Smooth muscle cell (in vitro differentiated cells): ENCODE results near the gene IQCN. TPM values are rescaled to one million over a fixed set of nuclear protein-coding genes. Genes with fewer than 3 reads are reported as not detected.

Experiments used
- DNase-seq: peaks from one replicate; lab custom pipeline; 2025; ENCODE audit not compliant: unreplicated experiment; lab: John Stamatoyannopoulos, UW
- H2AFZ ChIP-seq: fragments of 200-600 bp; sonication (generic); 2 replicates; pipeline ENCODE4 v1.6.0; 2016; ENCODE audit warnings: antibody characterized with exemption, low read depth, mild to moderate bottlenecking
- H3F3A ChIP-seq: fragments of 200-600 bp; sonication (generic); 2 replicates; pipeline ENCODE4 v1.6.0; 2017; ENCODE audit warnings: antibody characterized with exemption, low read depth
- H3K27ac ChIP-seq: fragments of 200-600 bp; sonication (generic); 2 replicates; pipeline ENCODE4 v1.5.1; 2016; ENCODE audit warnings: low read depth, mild to moderate bottlenecking
- H3K27me3 ChIP-seq: fragments of 200-600 bp; sonication (generic); 2 replicates; pipeline ENCODE4 v1.6.1; 2016; ENCODE audit warnings: low read depth, mild to moderate bottlenecking
- H3K36me3 ChIP-seq: fragments of 200-600 bp; sonication (generic); 2 replicates; pipeline ENCODE4 v1.5.1; 2016; ENCODE audit warnings: low read depth
- H3K4me1 ChIP-seq: fragments of 200-600 bp; sonication (generic); 2 replicates; pipeline ENCODE4 v1.5.1; 2016; ENCODE audit warnings: low read depth
- H3K4me2 ChIP-seq: fragments of 200-600 bp; sonication (generic); 2 replicates; pipeline ENCODE4 v1.6.0; 2016; ENCODE audit warnings: mild to moderate bottlenecking
- H3K4me3 ChIP-seq: fragments of 200-600 bp; sonication (generic); 2 replicates; pipeline ENCODE4 v1.5.1; 2016; ENCODE audit warnings: mild to moderate bottlenecking
- H3K79me2 ChIP-seq: fragments of 200-600 bp; sonication (generic); 2 replicates; pipeline ENCODE4 v1.6.0; 2016; ENCODE audit warnings: low read depth, mild to moderate bottlenecking
- H3K9ac ChIP-seq: fragments of 200-600 bp; sonication (generic); 2 replicates; pipeline ENCODE4 v1.6.0; 2016; ENCODE audit warnings: low read depth
- H3K9me3 ChIP-seq: fragments of 200-600 bp; sonication (generic); replicated peaks from 2 replicates; pipeline ENCODE4 v1.5.1; 2016; ENCODE audit warnings: low read depth
- H4K20me1 ChIP-seq: fragments of 200-600 bp; sonication (generic); 2 replicates; pipeline ENCODE4 v1.6.0; 2016; ENCODE audit warnings: low read depth
- CTCF ChIP-seq: fragments of 200-600 bp; sonication (generic); IDR thresholded peaks from 2 replicates; pipeline ENCODE4 v1.5.1; 2017; ENCODE audit warnings: borderline replicate concordance, mild to moderate bottlenecking, antibody characterized with exemption; ENCODE audit not compliant: insufficient read depth, poor library complexity, severe bottlenecking
- WGBS: methylation state at CpG from one replicate; pipeline ENCODE4 v1.1.7; 2016; ENCODE audit warnings: low lambda C conversion rate; 5-methylcytosine and 5-hydroxymethylcytosine counted together
- polyA plus RNA-seq: library from polyadenylated mRNA; unstranded; fragments of >200 nt; fragmentation: Nextera tagmentation; extraction: Ambion mirVana; gene quantifications from 2 replicates; pipeline ENCODE4 v1.2.1, GENCODE V29; 2016
- total RNA-seq: library from RNA; depleted of rRNA; stranded (reverse); fragments of >200 nt; gene quantifications from 2 replicates; pipeline ENCODE4 v1.2.3, GENCODE V29; 2014

The IQCN gene
- total and polyA plus RNA-seq, 2 experiments from 2014 or later: 2.5 to 4.9 TPM

- no peak for DNase-seq
- no peak for TF ChIP-seq CTCF
- WGBS: 85% methylated on average over 6 of the region's 6 CpGs
Measured at GRCh38 chr19:18298601-18299000, 24.3 kb upstream of the IQCN start.

GRCh38 chr19:18297308-18297707 is 23.1 kb upstream of the IQCN start:
- no peak overlapping the region for H3K9ac ChIP-seq
- peaks cover 7% of the 10 kb centered on the region for H3K4me1 ChIP-seq
- H3K79me2 ChIP-seq: no peaks in the 10 kb centered on the region
- no peak overlapping the region for H3K27ac ChIP-seq
- no peak overlapping the region for H3K4me2 ChIP-seq
- no peaks in the 10 kb centered on the region for H3F3A ChIP-seq
- H3K27me3 ChIP-seq: no peaks in the 10 kb centered on the region
- no peaks in the 10 kb centered on the region for H3K36me3 ChIP-seq
- no peak overlapping the region for H3K4me3 ChIP-seq
- 33% methylated on average over 4 of the region's 4 CpGs for WGBS
- no peak overlapping the region for H2AFZ ChIP-seq
- DNase-seq: no peak
- no peaks in the 10 kb centered on the region for H4K20me1 ChIP-seq
- H3K9me3 ChIP-seq: no peaks in the 10 kb centered on the region
- no peak for TF ChIP-seq CTCF

More at GRCh38 chr19:18298601-18299000, 24.3 kb upstream of the IQCN start:
- no peak overlapping the region for H3K27ac ChIP-seq
- no peaks in the 10 kb centered on the region for H3K4me1 ChIP-seq
- no peak overlapping the region for H2AFZ ChIP-seq
- H3K9me3 ChIP-seq: no peaks in the 10 kb centered on the region
- no peaks in the 10 kb centered on the region for H4K20me1 ChIP-seq
- H3K79me2 ChIP-seq: no peaks in the 10 kb centered on the region
- H3K4me2 ChIP-seq: no peak overlapping the region
- H3K9ac ChIP-seq: no peak overlapping the region
- H3F3A ChIP-seq: no peaks in the 10 kb centered on the region
- H3K4me3 ChIP-seq: no peak overlapping the region
- no peaks in the 10 kb centered on the region for H3K36me3 ChIP-seq
- H3K27me3 ChIP-seq: no peaks in the 10 kb centered on the region

- Histone ChIP-seq H3K4me3 (no peak overlapping the region), H3K27me3 (no peaks in the 10 kb centered on the region), H3F3A (peaks cover 13% of the 10 kb centered on the region), H2AFZ (no peak overlapping the region), H3K9ac (no peak overlapping the region), H3K4me2 (no peak overlapping the region), H3K79me2 (no peaks in the 10 kb centered on the region), H3K27ac (no peak overlapping the region), H3K4me1 (peaks cover 10% of the 10 kb centered on the region), H4K20me1 (no peaks in the 10 kb centered on the region), H3K9me3 (no peaks in the 10 kb centered on the region), H3K36me3 (no peaks in the 10 kb centered on the region)
- whole genome bisulfite sequencing: 81% methylated on average over 4 of the region's 4 CpGs
- DNase-seq: no peak
- no peak for TF ChIP-seq CTCF
Measured at GRCh38 chr19:18295034-18295451, 20.8 kb upstream of the IQCN start.

- no peaks in the 10 kb centered on the region for H3K36me3 ChIP-seq
- peaks cover 18% of the 10 kb centered on the region for H3F3A ChIP-seq
- no peaks in the 10 kb centered on the region for H3K9me3 ChIP-seq
- no peak for DNase-seq
- no peak overlapping the region for H3K9ac ChIP-seq
- H3K4me2 ChIP-seq: no peak overlapping the region
- TF ChIP-seq CTCF: no peak
- H3K79me2 ChIP-seq: no peaks in the 10 kb centered on the region
- H4K20me1 ChIP-seq: no peaks in the 10 kb centered on the region
- peaks cover 10% of the 10 kb centered on the region for H3K4me1 ChIP-seq
- no peak overlapping the region for H3K27ac ChIP-seq
- no peak overlapping the region for H2AFZ ChIP-seq
- 64% methylated on average over 9 of the region's 9 CpGs for WGBS
- no peaks in the 10 kb centered on the region for H3K27me3 ChIP-seq
- H3K4me3 ChIP-seq: no peak overlapping the region
Measured at GRCh38 chr19:18294467-18294864, 20.2 kb upstream of the IQCN start.
